Thyroid gland (tissue), 4 donors: ENCODE data around the gene NDUFA11. TPM values are rescaled to one million over a fixed set of nuclear protein-coding genes. Genes with fewer than 3 reads are reported as not detected.

Experiments
- DNase-seq, 2 donors: peaks; one replicate each; pipeline ENCODE4 v3.0.0-alpha.2; 2019
- H3K27ac ChIP-seq, 3 donors: fragments of 200-600 bp; sonication (generic); 1 replicate in 2 of 3; 2 replicates in 1 of 3; pipeline ENCODE4 v1.5.1; 2016 to 2019; ENCODE audit warnings: mild to moderate bottlenecking in 1 of 3, moderate library complexity in 1 of 3
- H3K27me3 ChIP-seq: fragments of 200-600 bp; sonication (generic); one replicate; pipeline ENCODE4 v1.5.1; 2019
- H3K36me3 ChIP-seq, 2 donors: fragments of 200-600 bp; sonication (generic); one replicate each; pipeline ENCODE4 v1.5.1; 2016 to 2019
- H3K4me1 ChIP-seq, 2 donors: fragments of 200-600 bp; sonication (generic); one replicate each; pipeline ENCODE4 v1.5.1; 2017 to 2019
- H3K4me3 ChIP-seq, 3 donors: fragments of 200-600 bp; sonication (generic); replicated peaks in 1 of 3; 1 replicate in 2 of 3; 2 replicates in 1 of 3; pipeline ENCODE4 v1.5.1; 2016; ENCODE audit warnings: mild to moderate bottlenecking in 1 of 3
- H3K9me3 ChIP-seq: fragments of 200-600 bp; sonication (generic); one replicate; pipeline ENCODE4 v1.5.1; 2017
- POLR2A ChIP-seq, 2 donors: fragments of 450-650 bp; IDR thresholded peaks; one replicate each; pipeline ENCODE4 v1.6.1; 2017; ENCODE audit warnings: antibody characterized with exemption in 2 of 2, mild to moderate bottlenecking in 2 of 2, moderate library complexity in 1 of 2
- WGBS, 2 donors: methylation state at CpG; one replicate each; pipeline ENCODE4 v1.1.5; 2017; 5-methylcytosine and 5-hydroxymethylcytosine counted together
- intact Hi-C: fragments of 100-400 bp; cut with DNase I; formaldehyde crosslinking; loops from one replicate; pipeline ENCODE4 v1.15.1; 2023
- total RNA-seq, 4 donors: library from RNA; depleted of rRNA; stranded (reverse); fragments of >200 nt; gene quantifications; one replicate each; pipeline ENCODE4 v1.2.3, GENCODE V29; 2016
- TF ChIP-seq, protein P1 (sequence below), 6 experiments: fragments of 200-600 bp in 3 of 6; fragments of 450-650 bp in 3 of 6; sonication (generic) in 3 of 6; IDR thresholded peaks; one replicate each; pipeline ENCODE4 v1.5.1; 2016 to 2019; ENCODE audit warnings: antibody characterized with exemption in 6 of 6, mild to moderate bottlenecking in 2 of 6, inconsistent platforms in 1 of 6, moderate library complexity in 1 of 6

NDUFA11 gene
- total RNA-seq, 4 donors from 2014 or later = 115 to 325 (median 195) TPM

DNA sequence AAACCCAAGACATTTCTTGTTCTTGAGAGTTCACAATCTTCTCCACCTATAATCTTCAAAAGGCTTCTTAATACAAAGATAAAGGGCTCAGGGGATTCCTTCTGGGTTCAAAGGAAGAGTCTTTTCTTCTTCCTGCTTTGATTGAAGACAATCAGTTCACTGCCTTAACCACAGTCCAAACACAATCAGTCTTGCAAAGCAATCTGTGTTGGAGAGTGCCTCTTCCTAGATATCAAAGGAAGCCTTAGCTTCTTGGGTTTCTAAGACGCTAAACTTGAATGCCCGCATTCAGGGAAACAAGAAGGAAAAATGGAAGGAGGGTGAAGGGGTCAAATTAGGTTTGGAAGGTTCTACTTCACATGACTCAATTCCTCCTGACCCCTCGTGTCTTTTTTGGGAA lies 47.2 kb upstream of the NDUFA11 start:
- no peak for DNase-seq
- Histone ChIP-seq H3K27me3 (no peaks in the 10 kb centered on the region), H3K4me1 (peaks cover 78 to 96% of the 10 kb centered on the region in 2 donors), H3K4me3 (no peak overlapping the region), H3K36me3 (no peaks in the 10 kb centered on the region), H3K27ac (peak overlapping the region in 1 of 3 donors; percentile 37), H3K9me3 (no peaks in the 10 kb centered on the region)
- TF ChIP-seq, protein P1, sequence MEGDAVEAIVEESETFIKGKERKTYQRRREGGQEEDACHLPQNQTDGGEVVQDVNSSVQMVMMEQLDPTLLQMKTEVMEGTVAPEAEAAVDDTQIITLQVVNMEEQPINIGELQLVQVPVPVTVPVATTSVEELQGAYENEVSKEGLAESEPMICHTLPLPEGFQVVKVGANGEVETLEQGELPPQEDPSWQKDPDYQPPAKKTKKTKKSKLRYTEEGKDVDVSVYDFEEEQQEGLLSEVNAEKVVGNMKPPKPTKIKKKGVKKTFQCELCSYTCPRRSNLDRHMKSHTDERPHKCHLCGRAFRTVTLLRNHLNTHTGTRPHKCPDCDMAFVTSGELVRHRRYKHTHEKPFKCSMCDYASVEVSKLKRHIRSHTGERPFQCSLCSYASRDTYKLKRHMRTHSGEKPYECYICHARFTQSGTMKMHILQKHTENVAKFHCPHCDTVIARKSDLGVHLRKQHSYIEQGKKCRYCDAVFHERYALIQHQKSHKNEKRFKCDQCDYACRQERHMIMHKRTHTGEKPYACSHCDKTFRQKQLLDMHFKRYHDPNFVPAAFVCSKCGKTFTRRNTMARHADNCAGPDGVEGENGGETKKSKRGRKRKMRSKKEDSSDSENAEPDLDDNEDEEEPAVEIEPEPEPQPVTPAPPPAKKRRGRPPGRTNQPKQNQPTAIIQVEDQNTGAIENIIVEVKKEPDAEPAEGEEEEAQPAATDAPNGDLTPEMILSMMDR (IDR thresholded peaks at IDR 0.05) = no peak
- TF ChIP-seq POLR2A (IDR thresholded peaks at IDR 0.05) = no peak
- 52 to 55% methylated on average over 3 of the region's 3 CpGs for WGBS, 2 donors
- intact Hi-C loops = no loop called here

DNA sequence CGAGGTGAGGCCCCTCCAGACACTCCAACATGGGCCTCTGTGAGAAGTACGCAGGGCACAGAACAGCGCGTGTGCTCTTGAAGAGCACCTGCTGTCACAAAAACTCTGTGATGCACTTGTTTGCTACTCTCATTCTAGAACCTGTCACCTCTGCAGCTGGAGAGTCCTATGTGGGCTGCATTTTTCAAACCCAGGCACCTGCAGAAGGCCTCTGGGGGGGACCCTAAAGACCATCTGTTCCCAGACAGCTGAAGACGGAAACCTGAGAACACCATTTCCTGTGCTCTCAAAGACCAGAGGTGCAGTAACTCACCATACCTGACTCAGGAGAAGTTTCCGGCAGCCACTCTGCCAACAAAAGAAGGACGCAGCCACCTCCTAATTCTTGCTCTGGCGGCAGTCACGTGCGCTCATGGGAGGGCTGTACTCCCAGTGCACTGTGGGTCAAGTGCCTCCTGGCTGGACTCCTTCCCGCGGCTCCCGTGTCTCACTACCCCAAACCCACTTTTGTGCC lies 46.3 kb upstream of the NDUFA11 start:
- no peaks in the 10 kb centered on the region for H3K27me3 ChIP-seq
- no peaks in the 10 kb centered on the region for H3K9me3 ChIP-seq
- peak; percentile 94 to 95 for DNase-seq
- WGBS, 2 donors = 39 to 45% methylated on average over 10 to 13 of the region's 13 CpGs
- H3K4me1 ChIP-seq = peaks cover 69 to 87% of the 10 kb centered on the region in 2 donors
- intact Hi-C loops = no loop called here
- TF ChIP-seq, protein P1 (IDR thresholded peaks at IDR 0.05) = no peak
- peak in 1 of 2 donors; percentile 37 for TF ChIP-seq POLR2A (IDR thresholded peaks at IDR 0.05)
- no peaks in the 10 kb centered on the region for H3K36me3 ChIP-seq
- H3K27ac ChIP-seq = peak overlapping the region; percentile 64 to 74 (median 72)
- H3K4me3 ChIP-seq = no peak overlapping the region

DNA sequence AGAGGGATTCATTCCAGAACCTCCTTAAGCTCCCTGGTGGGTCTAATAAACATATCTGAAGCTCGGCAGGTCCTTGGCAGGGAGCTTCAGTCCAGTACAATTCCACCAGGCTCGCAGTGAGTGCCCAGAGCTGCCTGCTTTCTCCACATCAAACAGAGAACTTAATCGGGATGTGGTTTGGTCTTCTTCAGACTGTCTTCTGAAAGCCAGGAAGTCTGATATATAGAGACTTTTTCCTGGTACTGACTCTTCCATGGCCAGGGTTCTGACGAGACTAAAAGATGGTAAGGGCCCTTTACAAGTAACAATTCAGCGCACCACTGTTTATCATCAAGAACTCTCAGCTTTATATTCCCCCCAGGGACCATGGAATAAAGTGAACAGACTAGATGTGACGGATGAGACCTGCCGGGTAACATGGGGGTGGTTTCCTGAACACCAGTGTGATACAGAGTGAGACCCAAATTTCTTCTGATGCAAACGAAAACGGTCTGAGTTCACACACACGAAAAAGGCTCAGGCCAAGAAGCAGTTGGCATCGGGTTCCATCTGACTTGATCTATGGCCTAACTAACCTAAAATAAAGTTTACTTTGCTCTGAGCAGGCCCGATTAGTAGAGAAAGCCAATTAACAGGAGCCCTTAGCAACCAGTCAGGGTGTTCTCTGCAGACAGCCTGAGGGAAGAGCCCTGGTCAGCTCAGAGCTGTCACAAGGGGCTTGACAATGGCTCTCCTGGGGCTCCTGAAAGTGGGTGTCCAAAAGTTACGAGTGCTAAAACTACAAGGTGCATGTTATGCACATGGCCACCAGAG lies 45.4 kb upstream of the NDUFA11 start:
- 53 to 66% methylated on average over 13 of the region's 13 CpGs for WGBS, 2 donors
- TF ChIP-seq, protein P1 (IDR thresholded peaks at IDR 0.05) = no peak
- no peak for TF ChIP-seq POLR2A (IDR thresholded peaks at IDR 0.05)
- Histone ChIP-seq H3K27ac (peak overlapping the region; percentile 63 to 74 (median 72)), H3K4me3 (no peak overlapping the region), H3K4me1 (peaks cover 62 to 78% of the 10 kb centered on the region in 2 donors), H3K9me3 (no peaks in the 10 kb centered on the region), H3K36me3 (no peaks in the 10 kb centered on the region), H3K27me3 (no peaks in the 10 kb centered on the region)
- DNase-seq = peak; percentile 52 to 58
- intact Hi-C loops = no loop called here

DNA sequence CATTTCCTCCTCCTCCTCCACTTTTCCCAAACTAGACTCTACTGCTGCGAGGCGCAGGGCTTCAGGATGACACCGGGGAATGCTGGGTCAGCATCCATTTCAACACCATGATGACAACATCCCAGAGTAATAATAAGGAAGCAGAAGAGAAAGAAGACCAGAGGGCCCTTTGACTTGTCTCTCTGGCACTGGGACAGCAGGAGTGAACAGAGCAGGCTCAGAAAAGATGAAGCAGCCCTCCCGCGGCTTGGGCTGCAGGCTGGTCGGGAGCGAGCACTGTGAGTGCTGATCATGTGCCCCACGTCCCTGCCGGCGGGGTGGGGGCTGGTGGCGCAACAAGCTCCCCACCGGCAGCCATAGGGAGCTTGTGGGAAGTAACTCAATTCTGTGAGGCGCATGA lies 43.8 kb upstream of the NDUFA11 start:
- DNase-seq = peak in 1 of 2 donors; percentile 39
- Histone ChIP-seq H3K36me3 (no peaks in the 10 kb centered on the region), H3K27me3 (no peaks in the 10 kb centered on the region), H3K27ac (peak overlapping the region in 2 of 3 donors; percentile 72 to 74), H3K9me3 (no peaks in the 10 kb centered on the region), H3K4me3 (no peak overlapping the region), H3K4me1 (peaks cover 46 to 63% of the 10 kb centered on the region in 2 donors)
- TF ChIP-seq, protein P1 (IDR thresholded peaks at IDR 0.05) = no peak
- TF ChIP-seq POLR2A (IDR thresholded peaks at IDR 0.05) = no peak
- WGBS, 2 donors = 55 to 73% methylated on average over 13 of the region's 13 CpGs
- intact Hi-C loops = no loop called here

DNA sequence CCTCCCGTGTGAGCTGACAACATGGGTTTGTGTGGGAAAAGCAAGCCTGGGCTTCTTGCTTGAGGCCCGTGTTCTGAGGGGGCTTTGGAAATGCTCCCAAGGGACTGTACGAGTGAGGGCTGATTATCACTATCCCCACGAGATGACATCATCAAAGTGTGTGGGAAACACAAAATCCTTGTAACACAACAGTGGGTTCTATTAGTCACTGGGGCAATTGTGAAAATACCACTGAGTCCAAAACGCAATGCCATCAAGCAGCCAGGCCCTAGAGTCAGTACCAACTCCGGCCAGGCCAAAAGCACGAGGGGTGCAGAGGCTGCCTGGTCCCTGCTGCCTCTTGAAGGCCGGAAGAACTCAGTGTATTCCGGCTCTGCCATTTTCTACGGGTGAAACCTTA lies 40.0 kb upstream of the NDUFA11 start:
- no peak for DNase-seq
- intact Hi-C loops = no loop called here
- Histone ChIP-seq H3K4me3 (no peak overlapping the region), H3K27me3 (no peaks in the 10 kb centered on the region), H3K9me3 (no peaks in the 10 kb centered on the region), H3K36me3 (peaks cover 16 to 18% of the 10 kb centered on the region in 2 donors), H3K27ac (no peak overlapping the region), H3K4me1 (peaks cover 10 to 25% of the 10 kb centered on the region in 2 donors)
- TF ChIP-seq, protein P1 (IDR thresholded peaks at IDR 0.05) = no peak
- no peak for TF ChIP-seq POLR2A (IDR thresholded peaks at IDR 0.05)
- 80 to 93% methylated on average over 7 to 10 of the region's 10 CpGs for WGBS, 2 donors
